ENCODE data around the gene VIT.
A peak's percentile ranks its signal among the peaks of the same experiment; 100 is the strongest.

VIT gene

GRCh38 chr2:36805635-36806224 lies 109.2 kb downstream of the VIT start:
- no peak for TF ChIP-seq CTCF (IDR thresholded peaks at IDR 0.05; ENCODE audit: low read depth, low read length)
- DNase-seq (ENCODE audit: low read depth in 2 of 2): no peak
- H3K4me3 ChIP-seq (replicated peaks in 1 of 2; ENCODE audit: low read depth in 2 of 2, low read length in 2 of 2): no peak overlapping the region

- DNase-seq (ENCODE audit: low read depth in 2 of 2): peak in 1 of 2 donors; percentile 8
- no peak overlapping the region for H3K4me3 ChIP-seq (replicated peaks in 1 of 2; ENCODE audit: low read depth in 2 of 2, low read length in 2 of 2)
- no peak for TF ChIP-seq CTCF (IDR thresholded peaks at IDR 0.05; ENCODE audit: low read depth, low read length)
Measured at GRCh38 chr2:36807223-36807886, 110.8 kb downstream of the VIT start.

- DNase-seq (ENCODE audit: low read depth in 2 of 2): no peak
- TF ChIP-seq CTCF (IDR thresholded peaks at IDR 0.05; ENCODE audit: low read depth, low read length): no peak
- H3K4me3 ChIP-seq (replicated peaks in 1 of 2; ENCODE audit: low read depth in 2 of 2, low read length in 2 of 2): no peak overlapping the region
Measured at GRCh38 chr2:36808386-36809068, 112.0 kb downstream of the VIT start.

GRCh38 chr2:36809069-36809445 lies 112.5 kb downstream of the VIT start:
- DNase-seq (ENCODE audit: low read depth in 2 of 2): no peak
- H3K4me3 ChIP-seq (replicated peaks in 1 of 2; ENCODE audit: low read depth in 2 of 2, low read length in 2 of 2): no peak overlapping the region
- TF ChIP-seq CTCF (IDR thresholded peaks at IDR 0.05; ENCODE audit: low read depth, low read length): no peak

- H3K4me3 ChIP-seq (replicated peaks in 1 of 2; ENCODE audit: low read depth in 2 of 2, low read length in 2 of 2): no peak overlapping the region
- no peak for DNase-seq (ENCODE audit: low read depth in 2 of 2)
- TF ChIP-seq CTCF (IDR thresholded peaks at IDR 0.05; ENCODE audit: low read depth, low read length): no peak
Measured at GRCh38 chr2:36811071-36811470, 114.6 kb downstream of the VIT start.

GRCh38 chr2:36812196-36812595 lies 115.7 kb downstream of the VIT start:
- H3K4me3 ChIP-seq (replicated peaks in 1 of 2; ENCODE audit: low read depth in 2 of 2, low read length in 2 of 2): no peak overlapping the region
- no peak for DNase-seq (ENCODE audit: low read depth in 2 of 2)
- peak; percentile 40 for TF ChIP-seq CTCF (IDR thresholded peaks at IDR 0.05; ENCODE audit: low read depth, low read length)
